Thymus (tissue), 11 donors: ENCODE measurements around the gene TBL1Y. TPM values are rescaled to one million over a fixed set of nuclear protein-coding genes. Genes with fewer than 3 reads are reported as not detected.

ENCODE experiments used
- DNase-seq, 9 donors: peaks; one replicate each; pipeline ENCODE4 v3.0.0-alpha.2; 2013; ENCODE audit warnings: low spot score in 9 of 9, low read depth in 6 of 9, missing footprints in 1 of 9
- H3K27ac ChIP-seq, 2 donors: one replicate each; pipeline ENCODE4 v1.5.1; 2013; ENCODE audit warnings: control low read depth in 1 of 2, low read depth in 1 of 2, low read length in 1 of 2, mild to moderate bottlenecking in 1 of 2, moderate library complexity in 1 of 2
- H3K27me3 ChIP-seq, 2 donors: one replicate each; pipeline ENCODE4 v1.5.1; 2013; ENCODE audit warnings: low read length in 1 of 2; ENCODE audit not compliant: control insufficient read depth in 2 of 2, insufficient read depth in 1 of 2
- H3K36me3 ChIP-seq, 2 donors: one replicate each; pipeline ENCODE4 v1.5.1; 2013; ENCODE audit warnings: low read length in 1 of 2, mild to moderate bottlenecking in 1 of 2, moderate library complexity in 1 of 2; ENCODE audit not compliant: control insufficient read depth in 2 of 2, insufficient read depth in 2 of 2
- H3K4me1 ChIP-seq, 2 donors: one replicate each; pipeline ENCODE4 v1.5.1; 2013; ENCODE audit warnings: low read length in 2 of 2; ENCODE audit not compliant: control insufficient read depth in 2 of 2, insufficient read depth in 2 of 2
- H3K4me3 ChIP-seq, 2 donors: one replicate each; pipeline ENCODE4 v1.5.1; 2013; ENCODE audit warnings: low read length in 2 of 2, control low read depth in 1 of 2, mild to moderate bottlenecking in 1 of 2
- H3K9me3 ChIP-seq, 2 donors: one replicate each; pipeline ENCODE4 v1.5.1; 2013; ENCODE audit warnings: low read length in 1 of 2, mild to moderate bottlenecking in 1 of 2; ENCODE audit not compliant: control insufficient read depth in 2 of 2, insufficient read depth in 1 of 2
- WGBS: extraction: QIAGEN DNeasy Blood & Tissue Kit; methylation state at CpG from one replicate; pipeline ENCODE4 v1.1.7; 2013; 5-methylcytosine and 5-hydroxymethylcytosine counted together
- polyA plus RNA-seq: library from polyadenylated mRNA; stranded (reverse); fragments of 200-250 nt; gene quantifications from one replicate; pipeline ENCODE4 v1.2.3, GENCODE V29; 2013
- total RNA-seq: library from RNA; stranded (reverse); fragments of 120-200 nt; gene quantifications from one replicate; pipeline ENCODE4 v1.2.4, GENCODE V29; 2013
- donor health status: healthy.

Gene TBL1Y
- total and polyA plus RNA-seq, 2 donors = 0.11 TPM; not detected in 1

DNA sequence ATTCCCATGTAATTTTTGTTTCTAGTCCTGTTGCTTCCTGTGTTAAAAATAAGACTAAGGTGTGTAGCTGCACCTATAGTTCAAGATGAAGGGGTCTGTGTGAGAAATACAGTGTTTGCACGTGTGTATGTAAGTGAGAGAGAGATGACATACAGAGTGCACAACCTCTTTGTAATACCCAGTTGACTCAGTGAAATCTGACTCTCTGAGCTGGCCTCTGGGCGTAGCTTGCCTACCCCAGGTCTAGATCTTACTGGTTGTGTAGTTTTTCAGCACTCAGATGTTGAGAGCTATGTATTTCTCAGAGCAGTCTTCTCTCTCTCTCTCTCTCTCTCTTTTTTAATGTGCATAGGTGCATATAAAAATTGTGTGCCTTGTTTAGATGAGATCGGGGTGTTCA is 56.0 kb downstream of the TBL1Y start:
- H3K4me3 ChIP-seq = no peak overlapping the region
- H3K27ac ChIP-seq = no peak overlapping the region
- no peaks in the 10 kb centered on the region for H3K4me1 ChIP-seq
- no peaks in the 10 kb centered on the region for H3K9me3 ChIP-seq
- WGBS = 90% methylated on average over 3 of the region's 3 CpGs
- H3K27me3 ChIP-seq = no peaks in the 10 kb centered on the region
- no peak for DNase-seq
- no peaks in the 10 kb centered on the region for H3K36me3 ChIP-seq

DNA sequence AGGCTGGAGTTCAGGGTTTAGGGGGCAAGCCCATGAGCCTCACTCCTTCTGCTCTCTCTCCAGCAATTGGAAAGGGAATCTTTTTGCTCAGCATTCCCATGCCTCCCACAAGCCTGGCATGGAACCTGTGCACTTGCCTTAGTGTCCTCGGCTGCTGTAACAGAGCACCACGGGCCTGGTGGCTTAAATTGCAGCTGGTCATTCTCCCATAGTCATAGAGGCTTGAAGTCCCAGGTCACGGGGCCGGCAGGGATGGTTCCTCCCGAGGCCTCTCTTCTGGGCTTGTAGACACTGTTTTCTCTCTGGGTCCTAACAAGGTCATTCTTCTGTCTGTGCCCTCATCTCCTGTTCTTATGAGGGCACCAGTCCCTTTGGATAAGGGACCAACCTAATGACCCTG is 57.2 kb downstream of the TBL1Y start:
- Histone ChIP-seq H3K27ac (no peak overlapping the region), H3K36me3 (no peaks in the 10 kb centered on the region), H3K4me1 (no peaks in the 10 kb centered on the region), H3K9me3 (no peaks in the 10 kb centered on the region), H3K27me3 (no peaks in the 10 kb centered on the region), H3K4me3 (no peak overlapping the region)
- DNase-seq = no peak
- 97% methylated on average over 5 of the region's 5 CpGs for WGBS

DNA sequence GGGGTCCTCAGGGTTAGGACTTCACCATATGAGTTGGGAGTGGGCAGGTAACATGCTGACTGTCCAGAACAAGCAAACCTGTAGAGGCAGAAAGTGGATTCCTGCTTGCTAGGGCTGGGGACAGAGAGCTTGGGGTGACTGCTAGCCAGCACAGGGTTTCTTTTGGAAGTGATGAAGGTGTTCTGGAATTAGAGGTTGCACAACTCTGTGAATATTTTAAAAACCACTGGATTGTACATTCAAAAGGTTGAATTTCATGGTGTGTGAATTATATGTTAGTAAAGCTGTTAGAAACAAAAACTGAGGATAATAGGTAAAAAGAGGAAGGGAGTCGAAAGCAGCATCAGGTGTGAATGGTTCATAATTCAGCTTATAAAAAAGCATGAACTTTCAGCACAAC is 57.7 kb downstream of the TBL1Y start:
- Histone ChIP-seq H3K27ac (no peak overlapping the region), H3K4me1 (no peaks in the 10 kb centered on the region), H3K27me3 (no peaks in the 10 kb centered on the region), H3K9me3 (no peaks in the 10 kb centered on the region), H3K4me3 (no peak overlapping the region), H3K36me3 (no peaks in the 10 kb centered on the region)
- 69% methylated on average over 1 of the region's 1 CpG for WGBS
- no peak for DNase-seq

DNA sequence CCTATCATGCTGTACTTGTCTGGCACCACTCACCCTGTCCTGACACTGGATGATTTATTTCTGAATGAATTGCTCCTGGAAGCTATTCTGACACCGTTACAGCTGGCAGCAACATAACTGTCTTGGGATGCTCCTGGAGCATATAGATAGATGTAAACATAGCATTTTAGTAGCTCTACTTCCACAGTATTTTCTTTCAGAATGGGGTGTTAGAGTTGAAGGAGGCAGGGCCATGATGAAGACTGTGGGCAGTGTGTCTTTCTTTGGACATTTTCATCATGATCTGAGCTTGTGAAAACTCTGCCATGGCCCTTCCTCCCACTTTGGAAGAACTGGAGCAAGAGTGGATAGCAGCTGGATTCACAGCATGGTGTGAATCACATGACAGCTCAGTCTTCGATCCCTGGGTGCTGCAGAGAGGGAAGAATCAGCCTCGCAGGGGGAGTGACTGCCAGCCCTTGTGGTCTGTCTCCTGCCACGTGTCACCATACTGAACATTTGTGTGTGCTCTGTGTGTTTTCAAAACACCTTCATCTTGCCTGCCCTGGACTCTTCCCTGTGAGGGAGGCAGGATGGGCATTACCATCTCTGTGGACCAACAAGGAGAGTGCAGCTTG is 61.9 kb downstream of the TBL1Y start:
- Histone ChIP-seq H3K9me3 (no peaks in the 10 kb centered on the region), H3K36me3 (no peaks in the 10 kb centered on the region), H3K4me1 (no peaks in the 10 kb centered on the region), H3K27ac (no peak overlapping the region), H3K27me3 (no peaks in the 10 kb centered on the region), H3K4me3 (no peak overlapping the region)
- 55% methylated on average over 4 of the region's 4 CpGs for WGBS
- DNase-seq = no peak

DNA sequence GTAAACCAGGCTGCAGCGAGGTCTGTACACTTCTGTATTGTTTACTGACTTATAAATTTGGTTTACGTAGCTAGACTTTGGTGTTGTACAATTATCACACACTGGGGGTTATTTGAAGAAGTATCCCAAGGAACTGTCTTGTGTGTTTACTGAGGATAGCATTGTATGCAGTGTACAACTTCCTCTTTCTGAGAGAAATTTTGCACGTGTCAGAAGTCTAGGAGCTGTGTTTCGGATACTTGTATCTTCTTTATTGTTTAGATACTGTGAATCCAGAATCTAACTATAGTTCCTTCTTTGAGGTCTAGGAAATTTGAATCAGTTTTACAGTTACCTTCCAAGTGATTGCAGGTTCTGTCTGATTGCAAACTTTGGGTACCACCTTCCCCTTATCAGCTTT is 64.5 kb downstream of the TBL1Y start:
- H3K9me3 ChIP-seq = no peaks in the 10 kb centered on the region
- 62% methylated on average over 4 of the region's 4 CpGs for WGBS
- H3K4me1 ChIP-seq = no peaks in the 10 kb centered on the region
- H3K4me3 ChIP-seq = no peak overlapping the region
- no peak overlapping the region for H3K27ac ChIP-seq
- H3K36me3 ChIP-seq = no peaks in the 10 kb centered on the region
- no peak for DNase-seq
- H3K27me3 ChIP-seq = no peaks in the 10 kb centered on the region

DNA sequence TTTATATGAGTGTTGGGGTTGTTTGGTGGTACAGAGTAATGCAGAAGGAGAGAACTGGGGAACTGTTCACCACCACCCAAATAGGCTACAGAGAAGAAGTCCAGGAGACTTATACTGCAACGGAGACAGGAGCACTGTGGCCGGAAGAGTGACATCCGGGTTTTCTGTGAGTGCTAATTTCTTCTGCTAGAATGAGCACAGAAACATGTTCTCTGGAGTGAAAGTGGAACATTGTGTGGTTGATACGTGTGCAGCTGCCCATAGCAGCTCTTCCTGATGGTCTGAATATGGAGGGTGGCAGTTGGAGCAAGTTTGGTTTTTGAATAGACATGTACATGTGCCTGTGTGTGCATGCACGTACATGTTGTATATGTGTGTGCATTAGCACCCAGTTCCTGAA is 67.3 kb downstream of the TBL1Y start:
- WGBS = 84% methylated on average over 5 of the region's 5 CpGs

DNA sequence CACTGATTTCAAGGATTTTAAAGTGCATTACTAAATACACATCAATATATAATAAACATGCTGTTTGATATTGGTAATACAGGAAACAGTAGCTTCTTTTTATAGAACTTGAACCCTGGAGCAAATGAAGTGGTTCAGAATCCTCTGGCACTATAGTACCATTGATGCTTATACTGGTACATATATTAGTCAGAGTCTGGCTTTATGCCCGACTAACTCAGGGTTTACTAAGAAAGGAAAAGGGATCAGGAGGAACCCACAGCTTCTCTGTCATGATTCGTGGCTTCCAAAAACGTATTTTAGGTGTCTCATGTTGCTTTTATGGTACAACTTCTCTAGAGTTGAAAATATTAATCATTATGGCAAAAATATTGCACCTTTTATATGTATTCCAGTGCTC is 72.7 kb downstream of the TBL1Y start:
- no peak for DNase-seq
- H3K4me1 ChIP-seq = no peaks in the 10 kb centered on the region
- WGBS = 73% methylated on average over 3 of the region's 3 CpGs
- H3K27me3 ChIP-seq = no peaks in the 10 kb centered on the region
- H3K27ac ChIP-seq = no peak overlapping the region
- no peak overlapping the region for H3K4me3 ChIP-seq
- no peaks in the 10 kb centered on the region for H3K9me3 ChIP-seq
- no peaks in the 10 kb centered on the region for H3K36me3 ChIP-seq

More for the DNA sequence above, 67.3 kb downstream of the TBL1Y start:
- Histone ChIP-seq H3K36me3 (no peaks in the 10 kb centered on the region), H3K27ac (no peak overlapping the region), H3K27me3 (no peaks in the 10 kb centered on the region), H3K9me3 (no peaks in the 10 kb centered on the region), H3K4me3 (no peak overlapping the region), H3K4me1 (no peaks in the 10 kb centered on the region)
- no peak for DNase-seq

DNA sequence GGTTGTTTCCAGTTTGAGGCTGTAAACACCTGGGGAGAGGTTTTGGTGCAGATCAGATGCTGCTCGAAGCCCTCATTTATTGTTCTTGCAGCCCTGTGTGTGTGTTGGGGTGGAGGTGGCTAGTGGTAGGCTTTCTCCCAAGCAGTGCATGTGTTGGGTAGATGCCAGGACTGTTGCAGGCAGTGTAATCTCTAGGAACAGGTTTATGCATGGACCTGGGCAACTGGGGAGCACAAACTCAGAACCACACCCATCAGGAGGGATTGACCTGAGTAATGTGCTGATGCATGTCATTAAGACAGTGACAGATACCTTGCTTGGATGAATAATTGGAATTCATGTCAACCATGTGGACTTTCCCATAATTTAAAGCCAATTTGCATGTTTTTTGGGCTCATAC is 77.3 kb downstream of the TBL1Y start:
- 84% methylated on average over 1 of the region's 1 CpG for WGBS
- H3K9me3 ChIP-seq = no peaks in the 10 kb centered on the region

DNA sequence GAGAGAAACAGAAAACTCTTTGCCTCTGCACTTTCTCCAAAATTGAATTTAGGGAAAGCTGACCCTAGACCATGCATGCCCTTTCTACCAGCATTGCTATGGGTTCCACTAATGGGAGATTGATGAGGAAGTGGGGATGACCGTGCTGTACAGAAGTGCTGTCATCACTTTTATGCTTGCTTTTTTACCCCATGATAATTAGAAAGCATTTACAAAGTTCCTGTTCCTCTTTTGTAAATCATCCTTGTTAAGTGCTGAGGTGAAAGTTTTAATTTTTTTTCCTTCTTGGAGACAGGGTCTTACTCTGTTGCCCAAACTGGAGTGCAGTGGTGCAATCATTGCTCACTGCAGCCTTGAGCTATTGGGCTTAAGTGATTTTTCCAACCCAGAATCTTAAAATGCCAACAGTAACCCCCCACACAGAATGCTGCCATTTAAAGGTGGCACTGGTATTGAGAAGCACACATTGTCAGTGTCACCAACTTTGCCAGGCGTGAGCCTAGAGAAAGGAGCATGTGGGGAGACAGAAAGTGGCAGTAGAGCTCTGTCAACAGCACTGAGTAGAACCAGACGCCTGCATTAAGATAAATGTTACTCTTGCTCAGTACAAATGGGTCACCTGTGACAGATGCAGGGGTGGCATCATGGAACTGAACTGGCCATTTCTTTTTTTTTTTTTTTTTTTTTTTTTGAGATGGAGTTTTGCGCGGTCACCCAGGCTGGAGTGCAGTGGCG is 79.6 kb downstream of the TBL1Y start:
- Histone ChIP-seq H3K4me1 (no peaks in the 10 kb centered on the region), H3K27me3 (no peaks in the 10 kb centered on the region), H3K36me3 (no peaks in the 10 kb centered on the region), H3K4me3 (no peak overlapping the region), H3K9me3 (no peaks in the 10 kb centered on the region), H3K27ac (no peak overlapping the region)
- 80% methylated on average over 6 of the region's 6 CpGs for WGBS
- no peak for DNase-seq

More for the DNA sequence above, 77.3 kb downstream of the TBL1Y start:
- no peaks in the 10 kb centered on the region for H3K4me1 ChIP-seq
- no peaks in the 10 kb centered on the region for H3K27me3 ChIP-seq
- H3K36me3 ChIP-seq = no peaks in the 10 kb centered on the region
- no peak for DNase-seq
- H3K27ac ChIP-seq = no peak overlapping the region
- no peak overlapping the region for H3K4me3 ChIP-seq
